Measurements from ENCODE around the gene CRTC1.
"Not testable (repeated sequence)": the region's sequence is repeated elsewhere in the genome, so short reads cannot be mapped to it uniquely, and the experiment has no call there.

CRTC1 gene

GRCh38 chr19:18701250-18701608 is 17.7 kb downstream of the CRTC1 start:
- no peak for DNase-seq (ENCODE audit: low read depth in 2 of 2)

- DNase-seq (ENCODE audit: low read depth in 2 of 2): no peak
These were observed 20.6 kb downstream of the CRTC1 start for GRCh38 chr19:18704054-18704453.

GRCh38 chr19:18704971-18705370 is 21.5 kb downstream of the CRTC1 start:
- no peak for DNase-seq (ENCODE audit: low read depth in 2 of 2)

GRCh38 chr19:18708452-18709231 is 25.2 kb downstream of the CRTC1 start:
- no peak for DNase-seq (ENCODE audit: low read depth in 2 of 2)

- no peak for DNase-seq (ENCODE audit: low read depth in 2 of 2)
These were observed 26.1 kb downstream of the CRTC1 start for GRCh38 chr19:18709546-18709945.

GRCh38 chr19:18710186-18710585 is 26.7 kb downstream of the CRTC1 start:
- no peak for DNase-seq (ENCODE audit: low read depth in 2 of 2)

DNA sequence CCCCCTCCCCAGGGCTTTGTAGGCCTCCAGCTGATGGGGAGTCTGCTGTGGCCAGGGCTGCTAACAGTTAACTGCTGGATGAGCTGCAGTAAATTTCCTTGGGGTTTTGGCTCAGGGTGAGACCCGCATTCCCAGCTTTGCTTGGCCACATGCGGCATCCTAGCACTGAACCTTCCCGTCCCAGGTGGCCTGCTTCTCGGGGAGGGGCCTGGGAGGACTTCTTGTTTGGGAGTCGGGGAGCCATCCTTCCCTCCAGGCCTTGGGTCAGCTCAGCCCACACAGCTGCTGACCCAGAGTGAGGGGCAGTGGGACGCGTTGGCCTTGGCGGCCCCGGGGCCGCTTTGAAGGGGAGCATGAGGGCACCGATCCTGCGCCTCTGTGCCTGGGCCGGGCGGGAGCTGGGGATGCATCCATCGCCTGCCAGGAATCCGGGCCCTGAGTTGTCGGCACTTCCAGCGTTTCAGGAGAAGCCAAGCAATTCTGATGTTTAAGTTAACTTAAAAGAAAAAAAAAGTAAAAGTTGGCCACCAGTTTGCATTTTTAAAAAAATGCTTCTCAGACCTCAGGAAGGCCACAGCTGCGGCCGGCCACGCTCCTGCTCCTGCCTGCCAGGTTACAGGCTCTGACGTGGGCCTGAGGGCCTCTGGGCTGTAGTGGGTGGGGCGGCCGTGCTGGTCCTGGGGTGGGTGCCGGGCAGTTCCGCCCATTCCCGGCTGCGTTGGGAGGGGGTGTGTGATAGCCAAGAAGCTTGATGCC is 27.7 kb downstream of the CRTC1 start:
- no peak for DNase-seq (ENCODE audit: low read depth in 2 of 2)

DNA sequence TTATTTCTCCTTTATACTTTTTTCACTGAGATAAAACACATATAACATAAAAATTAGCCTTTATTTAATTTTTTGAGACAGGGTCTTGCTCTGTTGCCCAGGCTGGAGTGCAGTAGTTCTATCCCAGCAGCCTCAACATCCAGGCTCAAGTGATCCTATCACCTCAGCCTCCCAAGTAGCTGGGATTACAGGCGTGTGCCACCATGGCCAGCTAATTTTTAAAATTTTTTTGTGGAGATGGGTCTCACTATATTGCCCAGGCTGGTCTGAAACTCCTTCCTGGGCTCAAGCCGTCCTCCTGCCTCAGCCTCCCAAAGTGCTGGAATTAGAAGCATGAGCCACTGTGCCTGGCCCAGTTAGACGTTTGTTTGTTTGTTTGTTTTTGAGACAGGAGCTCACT is 28.4 kb downstream of the CRTC1 start:
- no peak for DNase-seq (ENCODE audit: low read depth in 2 of 2)

GRCh38 chr19:18712981-18713380 is 29.5 kb downstream of the CRTC1 start:
- DNase-seq (ENCODE audit: low read depth in 2 of 2): no peak

GRCh38 chr19:18713550-18714117 is 30.2 kb downstream of the CRTC1 start:
- DNase-seq (ENCODE audit: low read depth in 2 of 2): no peak

DNA sequence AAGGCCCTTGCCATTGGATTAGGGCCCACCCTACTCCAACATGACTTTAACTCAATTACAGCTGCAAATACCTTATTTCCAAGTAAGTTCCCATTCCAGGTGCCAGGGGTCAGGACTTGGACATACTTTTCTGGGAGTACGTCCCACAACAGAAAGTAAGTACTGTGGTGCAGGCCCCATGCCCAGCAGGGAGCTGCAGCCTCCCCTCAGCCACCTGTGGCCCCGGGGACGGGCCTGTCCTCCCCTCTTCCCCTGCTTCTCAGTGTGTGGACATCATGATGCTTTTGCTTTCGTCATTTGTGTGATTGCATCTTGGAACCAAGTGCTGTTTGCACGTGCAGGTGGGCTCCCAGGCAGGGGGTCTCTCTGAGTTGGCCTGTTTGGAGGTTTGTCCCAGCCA is 31.9 kb downstream of the CRTC1 start:
- no peak for DNase-seq (ENCODE audit: low read depth in 2 of 2)

DNA sequence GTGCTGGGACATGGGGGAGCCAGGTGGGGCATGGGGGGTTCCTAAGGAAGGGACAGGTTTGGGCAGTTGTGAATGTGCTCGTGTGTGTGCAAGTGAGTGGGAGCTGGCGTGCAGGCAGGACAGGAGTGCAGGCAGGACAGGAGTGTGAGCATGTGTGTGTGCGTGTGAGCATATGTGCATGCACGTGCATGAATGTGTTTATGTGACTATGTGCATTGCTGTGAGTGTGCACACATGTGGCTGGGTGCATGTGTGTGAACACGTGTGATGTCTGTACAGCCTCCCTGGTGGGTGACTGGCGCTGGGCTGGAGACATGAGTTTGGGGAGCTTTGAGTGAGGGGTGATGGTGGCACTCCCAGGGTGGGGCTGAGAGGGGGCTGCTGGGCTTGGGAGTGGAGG is 33.4 kb downstream of the CRTC1 start:
- no peak for DNase-seq (ENCODE audit: low read depth in 2 of 2)

DNA sequence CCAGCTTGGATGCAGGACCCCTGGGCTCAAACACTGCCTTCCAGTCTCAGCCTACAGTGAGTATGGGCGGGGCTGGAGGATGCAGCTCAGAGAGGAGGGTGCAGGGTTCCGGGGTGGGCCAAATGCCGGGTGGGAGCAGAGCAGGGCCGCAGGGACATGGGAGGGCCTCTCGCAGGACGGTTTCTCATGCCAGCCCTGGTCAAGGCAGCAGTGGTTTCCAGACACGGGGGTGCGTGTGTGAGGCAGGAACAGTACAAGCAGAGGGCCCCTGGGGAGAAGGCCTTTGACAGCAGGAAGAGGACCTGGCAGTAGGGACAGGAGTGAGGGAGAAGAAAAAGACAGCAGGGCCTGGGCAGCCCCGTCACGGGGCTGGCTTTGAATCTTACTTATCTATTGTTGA is 34.1 kb downstream of the CRTC1 start:
- DNase-seq (ENCODE audit: low read depth in 2 of 2): no peak

GRCh38 chr19:18718015-18718526 is 34.6 kb downstream of the CRTC1 start:
- DNase-seq (ENCODE audit: low read depth in 2 of 2): no peak

- no peak for DNase-seq (ENCODE audit: low read depth in 2 of 2)
These were observed 35.5 kb downstream of the CRTC1 start for GRCh38 chr19:18718846-18719458.

DNA sequence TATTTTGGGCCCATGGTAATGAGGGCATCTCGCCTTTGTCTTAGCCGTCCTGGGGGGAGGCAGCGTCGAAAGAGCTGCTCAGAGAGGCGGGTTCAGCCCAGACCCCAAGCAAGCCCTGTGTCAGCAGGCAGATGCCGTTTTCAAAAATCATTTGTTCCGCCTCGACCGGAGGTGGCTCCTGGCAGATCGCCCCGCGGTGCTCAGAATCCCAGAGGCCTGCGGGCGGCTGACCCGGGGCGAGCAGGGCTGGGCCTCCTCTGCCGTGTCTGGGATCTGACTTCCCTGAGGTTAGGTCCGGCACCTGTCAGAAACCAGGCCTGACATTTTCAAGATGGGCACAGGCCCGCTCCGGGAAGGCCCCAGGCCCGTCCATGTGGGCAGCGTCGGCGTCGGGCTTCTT is 36.1 kb downstream of the CRTC1 start:
- DNase-seq (ENCODE audit: low read depth in 2 of 2): no peak

- no peak for DNase-seq (ENCODE audit: low read depth in 2 of 2)
These were observed 40.4 kb downstream of the CRTC1 start for GRCh38 chr19:18723871-18724377.

DNA sequence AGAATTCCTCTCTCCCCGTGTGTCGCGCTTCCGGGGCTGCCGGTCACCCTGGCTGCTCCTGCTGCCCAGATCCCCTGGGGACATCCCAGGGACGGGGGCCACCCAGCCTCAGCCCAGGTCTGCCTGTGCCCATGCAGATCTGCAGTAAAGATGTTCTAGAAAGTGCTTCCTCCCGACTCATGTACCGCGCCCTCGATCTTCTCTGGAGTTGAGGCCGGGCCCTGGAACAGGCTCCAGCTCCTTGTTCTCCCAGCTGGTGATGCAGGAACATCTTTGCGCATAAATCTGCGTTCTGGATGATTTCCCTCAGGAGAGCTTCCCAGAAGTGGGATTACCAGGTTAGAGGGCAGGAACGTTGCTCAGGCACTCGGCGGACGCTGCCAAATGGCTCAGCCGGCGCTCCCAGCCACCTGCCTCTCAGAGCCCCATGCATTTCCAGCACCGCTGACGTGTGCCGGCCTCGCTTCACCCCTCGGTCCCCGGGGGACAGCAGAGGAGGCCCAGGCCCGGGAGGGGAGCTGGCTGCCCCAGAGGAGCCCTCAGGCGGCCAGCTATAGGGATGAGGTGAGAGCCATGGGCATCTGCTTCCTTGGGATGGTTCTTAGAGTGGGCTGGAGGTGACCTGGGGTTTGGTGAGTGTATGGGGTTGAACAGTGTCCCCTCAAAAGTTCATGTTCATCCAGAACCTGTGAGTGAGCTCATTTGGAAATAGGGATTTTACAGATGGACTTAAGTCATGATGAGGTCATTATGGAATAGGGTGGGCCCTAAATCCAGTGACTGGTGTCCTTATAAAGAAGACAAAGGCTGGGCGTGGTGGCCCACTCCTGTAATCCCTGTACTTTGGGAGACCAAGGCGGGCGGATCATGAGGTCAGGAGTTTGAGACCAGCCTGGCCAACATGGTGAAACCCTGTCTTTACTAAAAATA is 42.6 kb downstream of the CRTC1 start:
- no peak for DNase-seq (ENCODE audit: low read depth in 2 of 2)

DNA sequence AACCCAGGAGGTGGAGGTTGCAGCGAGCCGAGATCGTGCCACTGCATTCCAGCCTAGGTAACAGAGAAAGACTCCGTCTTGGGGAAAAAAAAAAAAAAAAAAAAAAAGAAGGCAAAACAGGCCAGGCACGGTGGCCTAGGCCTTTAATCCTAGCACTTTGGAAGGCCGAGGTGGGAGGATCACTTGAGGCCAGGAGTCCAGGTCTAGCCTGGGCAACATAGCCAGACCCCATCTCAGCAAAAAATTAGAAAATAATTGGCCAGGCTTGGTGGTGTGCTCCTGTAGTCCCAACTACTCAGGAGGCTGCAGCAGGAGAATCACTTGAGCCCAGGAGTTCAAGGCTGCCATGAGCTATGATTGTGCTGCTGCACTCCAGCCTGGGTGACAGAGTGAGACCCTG is 43.4 kb downstream of the CRTC1 start:
- no peak for DNase-seq (ENCODE audit: low read depth in 2 of 2)

GRCh38 chr19:18727602-18728001 is 44.1 kb downstream of the CRTC1 start:
- DNase-seq (ENCODE audit: low read depth in 2 of 2): not testable (repeated sequence)

- DNase-seq (ENCODE audit: low read depth in 2 of 2): no peak
These were observed 46.6 kb downstream of the CRTC1 start for GRCh38 chr19:18729933-18730530.
